HG03175 (cell line): Measurements from ENCODE around the gene PKD1.

Experiments
- ATAC-seq: cut with Tn5 transposase; IDR thresholded peaks from one replicate; pipeline ENCODE4 v1.9.1; 2021; ENCODE audit warnings: mild to moderate bottlenecking, moderate library complexity; ENCODE audit not compliant: unreplicated experiment

Gene PKD1

GRCh38 chr16:2056681-2057407, 78.9 kb downstream of the PKD1 start:
- no peak for ATAC-seq

GRCh38 chr16:2056077-2056476, 79.6 kb downstream of the PKD1 start:
- no peak for ATAC-seq

- no peak for ATAC-seq
Measured at GRCh38 chr16:2054543-2055245, 81.0 kb downstream of the PKD1 start.

- ATAC-seq: no peak
Measured at GRCh38 chr16:2053897-2054296, 81.8 kb downstream of the PKD1 start.

- no peak for ATAC-seq
Measured at GRCh38 chr16:2053211-2053610, 82.5 kb downstream of the PKD1 start.

GRCh38 chr16:2048116-2048543, 87.6 kb downstream of the PKD1 start:
- ATAC-seq: peak; percentile 29

- peak; percentile 91 for ATAC-seq
Measured at GRCh38 chr16:2047330-2048115, 88.2 kb downstream of the PKD1 start, which contains the start of the genes NTHL1 and TSC2. Gene NTHL1, minus strand, starts transcription at chr16:2047834. Its CDS starts 11 bp downstream, at chr16:2047823. Gene TSC2, plus strand, starts transcription at chr16:2047985. Its CDS starts 631 bp downstream, at chr16:2048616.

- no peak for ATAC-seq
Measured at GRCh38 chr16:2046893-2047329, 88.8 kb downstream of the PKD1 start.

- no peak for ATAC-seq
Measured at GRCh38 chr16:2045965-2046892, 89.5 kb downstream of the PKD1 start.

- ATAC-seq: no peak
Measured at GRCh38 chr16:2044541-2044940, 91.2 kb downstream of the PKD1 start.

- ATAC-seq: no peak
Measured at GRCh38 chr16:2043667-2044451, 91.8 kb downstream of the PKD1 start.

- ATAC-seq: no peak
Measured at GRCh38 chr16:2042986-2043666, 92.6 kb downstream of the PKD1 start.

GRCh38 chr16:2042171-2042985, 93.3 kb downstream of the PKD1 start:
- no peak for ATAC-seq

- ATAC-seq: no peak
Measured at GRCh38 chr16:2040787-2041522, 94.7 kb downstream of the PKD1 start.

- ATAC-seq: no peak
Measured at GRCh38 chr16:2040041-2040786, 95.5 kb downstream of the PKD1 start.

- ATAC-seq: no peak
Measured at GRCh38 chr16:2039274-2040031, 96.2 kb downstream of the PKD1 start.
